Activated CD4-positive, alpha-beta T cell treated with anti-CD3 and anti-CD28 coated beads, Interleukin-2, amount 10 ng/mL, durations not matched to agents 24 days and 14 days (primary cell): ENCODE data around the gene MSGN1. TPM values are rescaled to one million over a fixed set of nuclear protein-coding genes. Genes with fewer than 3 reads are reported as not detected.
"Not testable (repeated sequence)": the region's sequence is repeated elsewhere in the genome, so short reads cannot be mapped to it uniquely, and the experiment has no call there.

Experiments used
- DNase-seq: peaks from one replicate; pipeline ENCODE4 v3.0.0; 2022
- H3K27ac Mint-ChIP-seq: one replicate; pipeline ENCODE4 v1.8.0; 2022; ENCODE audit warnings: mild to moderate bottlenecking, mixed read lengths
- H3K27me3 Mint-ChIP-seq: one replicate; pipeline ENCODE4 v1.8.0; 2022; ENCODE audit warnings: mixed read lengths
- H3K36me3 Mint-ChIP-seq: one replicate; pipeline ENCODE4 v1.8.0; 2022; ENCODE audit warnings: low read depth, mild to moderate bottlenecking, mixed read lengths
- H3K4me1 Mint-ChIP-seq: one replicate; pipeline ENCODE4 v1.8.0; 2021; ENCODE audit warnings: mixed read lengths
- H3K4me3 Mint-ChIP-seq: one replicate; pipeline ENCODE4 v1.8.0; 2022; ENCODE audit warnings: mild to moderate bottlenecking, moderate library complexity, mixed read lengths
- H3K9me3 Mint-ChIP-seq: one replicate; pipeline ENCODE4 v1.8.0; 2021; ENCODE audit warnings: mixed read lengths
- intact Hi-C: fragments of 100-400 bp; cut with micrococcal nuclease; formaldehyde crosslinking; loops from one replicate; pipeline ENCODE4 v1.15.1; 2023
- total RNA-seq: library from RNA; stranded (reverse); gene quantifications from 2 replicates; pipeline ENCODE4 v1.2.3, GENCODE V29; 2022

Gene MSGN1
- total RNA-seq, 1 donor from 2014 or later: not detected

- intact Hi-C loops: no loop called here
- Mint-ChIP-seq H3K4me3 (no peak overlapping the region), H3K27me3 (peaks cover 31% of the 10 kb centered on the region), H3K36me3 (no peaks in the 10 kb centered on the region), H3K9me3 (no peaks in the 10 kb centered on the region), H3K27ac (no peak overlapping the region), H3K4me1 (peaks cover 25% of the 10 kb centered on the region)
- DNase-seq: no peak
These were observed 2.1 kb downstream of the MSGN1 start for GRCh38 chr2:17818235-17818815.

- Mint-ChIP-seq H3K27me3 (peaks cover 30% of the 10 kb centered on the region), H3K9me3 (no peaks in the 10 kb centered on the region), H3K4me3 (no peak overlapping the region), H3K4me1 (peaks cover 14% of the 10 kb centered on the region), H3K27ac (no peak overlapping the region), H3K36me3 (no peaks in the 10 kb centered on the region)
- no peak for DNase-seq
- intact Hi-C loops: no loop called here
These were observed 4.8 kb downstream of the MSGN1 start for GRCh38 chr2:17821080-17821479.

- H3K4me1 Mint-ChIP-seq: peaks cover 14% of the 10 kb centered on the region
- H3K9me3 Mint-ChIP-seq: no peaks in the 10 kb centered on the region
- H3K4me3 Mint-ChIP-seq: peak overlapping the region; percentile 9
- H3K36me3 Mint-ChIP-seq: no peaks in the 10 kb centered on the region
- peaks cover 25% of the 10 kb centered on the region for H3K27me3 Mint-ChIP-seq
- intact Hi-C loops: no loop called here
- no peak overlapping the region for H3K27ac Mint-ChIP-seq
- DNase-seq: peak; percentile 59
These were observed 5.5 kb downstream of the MSGN1 start for GRCh38 chr2:17821535-17822444.

- Mint-ChIP-seq H3K27ac (no peak overlapping the region), H3K4me3 (no peak overlapping the region), H3K9me3 (no peaks in the 10 kb centered on the region), H3K27me3 (peaks cover 21% of the 10 kb centered on the region), H3K4me1 (peaks cover 14% of the 10 kb centered on the region), H3K36me3 (no peaks in the 10 kb centered on the region)
- intact Hi-C loops: no loop called here
- no peak for DNase-seq
These were observed 6.3 kb downstream of the MSGN1 start for GRCh38 chr2:17822445-17823117.

- intact Hi-C loops, H3K27ac Mint-ChIP-seq, H3K4me3 Mint-ChIP-seq, H3K36me3 Mint-ChIP-seq, DNase-seq, H3K9me3 Mint-ChIP-seq: not testable (repeated sequence)
- Mint-ChIP-seq H3K4me1 (peaks cover 14% of the 10 kb centered on the region), H3K27me3 (peaks cover 21% of the 10 kb centered on the region)
These were observed 7.4 kb downstream of the MSGN1 start for GRCh38 chr2:17823646-17824045.

GRCh38 chr2:17827316-17827715 is 11.1 kb downstream of the MSGN1 start:
- no peaks in the 10 kb centered on the region for H3K36me3 Mint-ChIP-seq
- intact Hi-C loops: no loop called here
- H3K27me3 Mint-ChIP-seq: peaks cover 38% of the 10 kb centered on the region
- no peak overlapping the region for H3K27ac Mint-ChIP-seq
- peaks cover 2% of the 10 kb centered on the region for H3K4me1 Mint-ChIP-seq
- H3K9me3 Mint-ChIP-seq: no peaks in the 10 kb centered on the region
- no peak overlapping the region for H3K4me3 Mint-ChIP-seq
- DNase-seq: no peak

- no peaks in the 10 kb centered on the region for H3K36me3 Mint-ChIP-seq
- no peak for DNase-seq
- H3K4me1 Mint-ChIP-seq: no peaks in the 10 kb centered on the region
- H3K27me3 Mint-ChIP-seq: peaks cover 39% of the 10 kb centered on the region
- no peak overlapping the region for H3K4me3 Mint-ChIP-seq
- H3K27ac Mint-ChIP-seq: no peak overlapping the region
- intact Hi-C loops: no loop called here
- no peaks in the 10 kb centered on the region for H3K9me3 Mint-ChIP-seq
These were observed 11.5 kb downstream of the MSGN1 start for GRCh38 chr2:17827785-17828184.

- peak; percentile 88 for DNase-seq
- Mint-ChIP-seq H3K27me3 (peaks cover 44% of the 10 kb centered on the region), H3K4me1 (no peaks in the 10 kb centered on the region), H3K27ac (no peak overlapping the region), H3K9me3 (no peaks in the 10 kb centered on the region), H3K36me3 (no peaks in the 10 kb centered on the region), H3K4me3 (peak overlapping the region; percentile 18)
- intact Hi-C loops: loop anchor here (1.0 kb wide), 1 partner anchor 111 kb away; no protein-coding TSS in a partner anchor
These were observed 14.1 kb downstream of the MSGN1 start for GRCh38 chr2:17830053-17831034.

GRCh38 chr2:17835516-17835915 is 19.3 kb downstream of the MSGN1 start:
- Mint-ChIP-seq H3K36me3 (no peaks in the 10 kb centered on the region), H3K4me3 (no peak overlapping the region), H3K27ac (no peak overlapping the region), H3K27me3 (peaks cover 36% of the 10 kb centered on the region), H3K4me1 (no peaks in the 10 kb centered on the region), H3K9me3 (no peaks in the 10 kb centered on the region)
- no peak for DNase-seq
- intact Hi-C loops: no loop called here

- Mint-ChIP-seq H3K27me3 (peaks cover 24% of the 10 kb centered on the region), H3K36me3 (no peaks in the 10 kb centered on the region), H3K4me1 (no peaks in the 10 kb centered on the region), H3K27ac (no peak overlapping the region), H3K4me3 (no peak overlapping the region), H3K9me3 (no peaks in the 10 kb centered on the region)
- intact Hi-C loops: no loop called here
- DNase-seq: no peak
These were observed 23.7 kb downstream of the MSGN1 start for GRCh38 chr2:17839959-17840358.

- Mint-ChIP-seq H3K27me3 (peaks cover 18% of the 10 kb centered on the region), H3K27ac (no peak overlapping the region), H3K9me3 (no peaks in the 10 kb centered on the region), H3K4me3 (no peak overlapping the region), H3K36me3 (no peaks in the 10 kb centered on the region), H3K4me1 (no peaks in the 10 kb centered on the region)
- no peak for DNase-seq
- intact Hi-C loops: no loop called here
These were observed 27.2 kb downstream of the MSGN1 start for GRCh38 chr2:17843457-17843856.

GRCh38 chr2:17845806-17846205 is 29.5 kb downstream of the MSGN1 start:
- no peak for DNase-seq
- Mint-ChIP-seq H3K27me3 (peaks cover 11% of the 10 kb centered on the region), H3K4me3 (no peak overlapping the region), H3K9me3 (no peaks in the 10 kb centered on the region), H3K27ac (no peak overlapping the region), H3K4me1 (no peaks in the 10 kb centered on the region), H3K36me3 (no peaks in the 10 kb centered on the region)
- intact Hi-C loops: no loop called here

- Mint-ChIP-seq H3K36me3 (no peaks in the 10 kb centered on the region), H3K27ac (no peak overlapping the region), H3K4me1 (no peaks in the 10 kb centered on the region), H3K27me3 (peaks cover 9% of the 10 kb centered on the region), H3K4me3 (no peak overlapping the region), H3K9me3 (no peaks in the 10 kb centered on the region)
- DNase-seq: no peak
- intact Hi-C loops: no loop called here
These were observed 30.4 kb downstream of the MSGN1 start for GRCh38 chr2:17846676-17847075.
